Tibial artery (tissue), 4 donors: ENCODE data around the gene ZPR1.

Experiments
- DNase-seq, 2 donors: peaks; one replicate each; pipeline ENCODE4 v3.0.0-alpha.2; 2019
- H3K27ac ChIP-seq, 2 donors: fragments of 200-600 bp; sonication (generic) in 1 of 2; 1 replicate in 1 of 2; 2 replicates in 1 of 2; pipeline ENCODE4 v1.5.1; 2018 to 2019; ENCODE audit warnings: mild to moderate bottlenecking in 1 of 2
- H3K27me3 ChIP-seq, 2 donors: fragments of 200-600 bp; sonication (generic) in 1 of 2; one replicate each; pipeline versions ENCODE4 v1.5.1 to v1.6.0; 2016 to 2019
- H3K36me3 ChIP-seq, 3 donors: fragments of 200-600 bp; sonication (generic) in 2 of 3; one replicate each; pipeline ENCODE4 v1.5.1; 2016 to 2019; ENCODE audit warnings: mild to moderate bottlenecking in 2 of 3
- H3K4me1 ChIP-seq, 4 donors: fragments of 200-600 bp; sonication (generic) in 2 of 4; 1 replicate in 3 of 4; 2 replicates in 1 of 4; pipeline ENCODE4 v1.5.1; 2016 to 2019
- H3K4me3 ChIP-seq, 2 donors: fragments of 200-600 bp; sonication (generic) in 1 of 2; 1 replicate in 1 of 2; 2 replicates in 1 of 2; pipeline ENCODE4 v1.5.1; 2018 to 2019; ENCODE audit warnings: mild to moderate bottlenecking in 2 of 2
- H3K9me3 ChIP-seq, 3 donors: fragments of 200-600 bp; sonication (generic) in 1 of 3; one replicate each; pipeline ENCODE4 v1.5.1; 2016 to 2019
- CTCF ChIP-seq, 2 experiments: fragments of 200-600 bp in 1 of 2; fragments of 450-650 bp in 1 of 2; IDR thresholded peaks; one replicate each; pipeline ENCODE4 v1.5.1; 2017 to 2019; ENCODE audit warnings: antibody characterized with exemption in 2 of 2, mild to moderate bottlenecking in 1 of 2, moderate library complexity in 1 of 2
- intact Hi-C: fragments of 100-400 bp; cut with DNase I; formaldehyde crosslinking; loops from one replicate; pipeline ENCODE4 v1.15.0; 2023; ENCODE audit warnings: low total_unique reads

Gene ZPR1

DNA sequence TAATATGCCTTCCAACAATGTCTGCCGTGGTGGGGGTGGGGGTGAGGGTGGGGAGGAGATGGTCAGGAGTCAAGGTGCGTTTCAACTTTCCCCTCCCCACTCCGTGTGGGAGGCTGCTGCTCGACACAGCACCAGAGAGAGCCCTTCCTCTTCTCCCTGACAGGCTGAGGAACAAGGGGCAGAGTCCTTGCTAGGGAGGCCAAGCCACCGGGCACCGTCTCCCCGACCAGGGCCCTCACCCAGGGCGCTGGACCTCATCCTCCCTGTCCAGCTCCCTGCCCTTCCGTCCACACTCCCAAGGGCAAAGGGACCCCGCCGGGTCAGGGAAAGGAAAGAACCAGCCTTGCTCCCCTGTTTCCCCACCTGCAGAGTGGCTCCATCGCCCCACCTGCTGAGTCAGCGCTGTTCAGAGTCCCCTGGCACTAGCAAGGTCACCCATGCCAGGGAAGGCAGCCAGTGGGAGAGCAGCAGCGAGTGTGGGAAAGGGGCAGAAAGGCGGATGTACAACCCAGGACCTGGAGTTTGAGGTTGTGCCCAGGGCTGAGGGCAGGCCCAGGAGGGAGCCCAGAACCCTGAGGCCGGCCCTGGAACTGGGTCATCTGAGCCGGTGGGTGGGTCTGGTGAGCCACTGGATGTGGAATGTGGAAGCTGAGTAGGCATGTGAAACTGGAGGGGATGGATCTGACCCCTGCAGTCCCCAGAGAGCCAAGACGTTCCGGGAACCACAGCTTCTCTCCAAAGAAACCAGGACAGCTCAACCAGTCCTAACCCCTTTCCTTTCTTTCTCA, 62.2 kb downstream of the ZPR1 start:
- no peak for TF ChIP-seq CTCF (IDR thresholded peaks at IDR 0.05)
- intact Hi-C loops = no loop called here
- DNase-seq = no peak
- Histone ChIP-seq H3K27me3 (peaks cover 0 to 19% of the 10 kb centered on the region in 2 donors), H3K9me3 (no peaks in the 10 kb centered on the region), H3K4me1 (peaks cover 0 to 12% (median 9%) of the 10 kb centered on the region in 4 donors), H3K36me3 (no peaks in the 10 kb centered on the region), H3K4me3 (no peak overlapping the region), H3K27ac (no peak overlapping the region)

DNA sequence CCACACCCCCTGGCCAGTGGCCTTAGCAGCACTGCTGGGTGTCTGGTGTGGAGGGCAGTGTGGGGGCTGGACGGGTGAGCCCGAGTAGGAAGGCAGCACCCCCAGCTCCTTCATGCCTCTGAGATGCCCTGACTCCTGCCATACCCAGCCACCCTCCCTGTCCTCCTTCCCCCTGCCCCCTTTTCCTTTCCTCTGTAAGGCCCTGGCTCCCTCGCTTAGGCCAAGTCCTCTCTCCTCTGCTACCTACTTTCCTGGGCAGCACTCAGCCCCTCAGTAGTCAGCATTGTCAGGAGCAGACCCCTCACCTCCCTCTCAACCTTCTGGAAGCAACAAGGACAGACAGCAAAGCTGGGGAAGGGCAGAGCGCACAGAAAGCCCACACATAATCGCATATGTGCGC, 63.0 kb downstream of the ZPR1 start:
- DNase-seq = no peak
- Histone ChIP-seq H3K27me3 (peaks cover 0 to 11% of the 10 kb centered on the region in 2 donors), H3K36me3 (no peaks in the 10 kb centered on the region), H3K4me1 (peaks cover 0 to 12% (median 9%) of the 10 kb centered on the region in 4 donors), H3K27ac (no peak overlapping the region), H3K9me3 (no peaks in the 10 kb centered on the region), H3K4me3 (no peak overlapping the region)
- intact Hi-C loops = no loop called here
- TF ChIP-seq CTCF (IDR thresholded peaks at IDR 0.05) = no peak
